Hepatocyte (in vitro differentiated cells): Measurements from ENCODE around the gene EAF2. TPM values are rescaled to one million over a fixed set of nuclear protein-coding genes. Genes with fewer than 3 reads are reported as not detected.

Experiments
- DNase-seq: peaks from one replicate; pipeline ENCODE4 v3.0.0-alpha.2; 2016; ENCODE audit warnings: low spot score
- H2AFZ ChIP-seq: fragments of 200-600 bp; sonication (generic); 2 replicates; pipeline ENCODE4 v1.6.0; 2016; ENCODE audit warnings: antibody characterized with exemption, mild to moderate bottlenecking
- H3K27ac ChIP-seq: fragments of 200-600 bp; sonication (generic); 2 replicates; pipeline ENCODE4 v1.5.1; 2016; ENCODE audit warnings: mild to moderate bottlenecking
- H3K27me3 ChIP-seq: fragments of 200-600 bp; sonication (generic); 2 replicates; pipeline ENCODE4 v1.6.1; 2016
- H3K36me3 ChIP-seq: fragments of 200-600 bp; sonication (generic); replicated peaks from 2 replicates; pipeline ENCODE4 v1.5.1; 2016; ENCODE audit warnings: low read depth; ENCODE audit not compliant: insufficient read depth
- H3K4me1 ChIP-seq: fragments of 200-600 bp; sonication (generic); 2 replicates; pipeline ENCODE4 v1.5.1; 2016; ENCODE audit warnings: mild to moderate bottlenecking, moderate library complexity; ENCODE audit not compliant: insufficient read depth
- H3K4me2 ChIP-seq: fragments of 200-600 bp; sonication (generic); 2 replicates; pipeline ENCODE4 v1.6.0; 2016
- H3K4me3 ChIP-seq: fragments of 200-600 bp; sonication (generic); 2 replicates; pipeline ENCODE4 v1.5.1; 2016; ENCODE audit warnings: mild to moderate bottlenecking
- H3K79me2 ChIP-seq: fragments of 200-600 bp; sonication (generic); 2 replicates; pipeline ENCODE4 v1.6.0; 2017; ENCODE audit warnings: mild to moderate bottlenecking
- H3K9me2 ChIP-seq: fragments of 200-600 bp; sonication (generic); replicated peaks from 2 replicates; pipeline ENCODE4 v1.6.0; 2017; ENCODE audit warnings: mild to moderate bottlenecking; ENCODE audit not compliant: insufficient read depth
- H3K9me3 ChIP-seq: fragments of 200-600 bp; sonication (generic); 2 replicates; pipeline ENCODE4 v1.5.1; 2016; ENCODE audit warnings: low read depth, mild to moderate bottlenecking
- H4K20me1 ChIP-seq: fragments of 200-600 bp; sonication (generic); 2 replicates; pipeline ENCODE4 v1.6.0; 2016; ENCODE audit warnings: mild to moderate bottlenecking; ENCODE audit not compliant: insufficient read depth, poor library complexity, severe bottlenecking
- CTCF ChIP-seq: fragments of 200-600 bp; sonication (generic); IDR thresholded peaks from 2 replicates; pipeline ENCODE4 v1.5.1; 2016; ENCODE audit warnings: antibody characterized with exemption, mild to moderate bottlenecking; ENCODE audit not compliant: poor library complexity
- EZH2 ChIP-seq: fragments of 200-600 bp; sonication (generic); IDR thresholded peaks from 2 replicates; pipeline ENCODE4 v1.6.1; 2016; ENCODE audit warnings: antibody characterized with exemption, mild to moderate bottlenecking, borderline replicate concordance
- EZH2phosphoT487 ChIP-seq: fragments of 200-600 bp; sonication (generic); IDR thresholded peaks from one replicate; pipeline ENCODE4 v1.6.1; 2018; ENCODE audit warnings: antibody characterized with exemption, mild to moderate bottlenecking, low read depth, moderate library complexity; ENCODE audit not compliant: unreplicated experiment, severe bottlenecking
- WGBS: methylation state at CpG from one replicate; pipeline ENCODE4 v1.1.6; 2016; ENCODE audit warnings: low lambda C conversion rate; ENCODE audit errors: missing lambda C conversion rate; 5-methylcytosine and 5-hydroxymethylcytosine counted together
- polyA plus RNA-seq: library from polyadenylated mRNA; unstranded; fragments of >200 nt; fragmentation: Nextera tagmentation; extraction: Ambion mirVana; gene quantifications from 2 replicates; pipeline ENCODE4 v1.2.1, GENCODE V29; 2016
- total RNA-seq: library from RNA; depleted of rRNA; stranded (reverse); fragments of >200 nt; gene quantifications from 2 replicates; pipeline ENCODE4 v1.2.3, GENCODE V29; 2014

EAF2 gene
- total and polyA plus RNA-seq, 2 experiments from 2014 or later, result 7.4 to 9.7 TPM

GRCh38 chr3:121821421-121822199 lies 13.4 kb upstream of the EAF2 start:
- Histone ChIP-seq H3K4me2 (no peak overlapping the region), H3K4me1 (no peaks in the 10 kb centered on the region)

GRCh38 chr3:121822973-121823372 lies 12.0 kb upstream of the EAF2 start:
- Histone ChIP-seq H2AFZ (no peak overlapping the region), H3K79me2 (no peaks in the 10 kb centered on the region), H3K27ac (no peak overlapping the region), H4K20me1 (no peaks in the 10 kb centered on the region), H3K9me2 (no peaks in the 10 kb centered on the region), H3K36me3 (no peaks in the 10 kb centered on the region), H3K4me3 (no peak overlapping the region), H3K4me1 (no peaks in the 10 kb centered on the region), H3K9me3 (no peaks in the 10 kb centered on the region), H3K27me3 (no peaks in the 10 kb centered on the region), H3K4me2 (no peak overlapping the region)
- no peak for DNase-seq
- TF ChIP-seq CTCF (no peak), EZH2phosphoT487 (no peak), EZH2 (no peak)
- WGBS, result 100% methylated on average over 1 of the region's 1 CpG

More at GRCh38 chr3:121821421-121822199, 13.4 kb upstream of the EAF2 start:
- no peaks in the 10 kb centered on the region for H3K9me3 ChIP-seq
- DNase-seq, result no peak
- no peak overlapping the region for H3K27ac ChIP-seq
- H3K27me3 ChIP-seq, result no peaks in the 10 kb centered on the region
- no peak overlapping the region for H3K4me3 ChIP-seq
- H4K20me1 ChIP-seq, result no peaks in the 10 kb centered on the region
- H3K36me3 ChIP-seq, result no peaks in the 10 kb centered on the region
- H3K9me2 ChIP-seq, result no peaks in the 10 kb centered on the region
- TF ChIP-seq CTCF (no peak), EZH2phosphoT487 (no peak), EZH2 (no peak)
- H3K79me2 ChIP-seq, result peaks cover 7% of the 10 kb centered on the region
- 99% methylated on average over 2 of the region's 2 CpGs for WGBS
- no peak overlapping the region for H2AFZ ChIP-seq

GRCh38 chr3:121834157-121834670 lies 795 bp upstream of the EAF2 start:
- Histone ChIP-seq H3K36me3 (no peaks in the 10 kb centered on the region), H3K27ac (peak overlapping the region; percentile 83), H3K4me1 (peaks cover 8% of the 10 kb centered on the region), H3K9me2 (no peaks in the 10 kb centered on the region), H2AFZ (peak overlapping the region; percentile 90), H3K4me3 (peak overlapping the region; percentile 57), H3K4me2 (peak overlapping the region; percentile 86), H3K79me2 (peaks cover 23% of the 10 kb centered on the region), H3K27me3 (peaks cover 4% of the 10 kb centered on the region), H3K9me3 (no peaks in the 10 kb centered on the region), H4K20me1 (no peaks in the 10 kb centered on the region)
- WGBS, result 18% methylated on average over 15 of the region's 15 CpGs
- TF ChIP-seq CTCF (no peak), EZH2 (no peak), EZH2phosphoT487 (no peak)
- peak; percentile 27 for DNase-seq
